Esophagus squamous epithelium (tissue), 5 donors: ENCODE measurements around the gene ESR2. TPM values are rescaled to one million over a fixed set of nuclear protein-coding genes. Genes with fewer than 3 reads are reported as not detected.

Experiments
- DNase-seq: peaks from one replicate; lab custom pipeline; 2025; lab: John Stamatoyannopoulos, UW
- H3K27ac ChIP-seq, 4 donors: fragments of 200-600 bp; sonication (generic); one replicate each; pipeline ENCODE4 v1.5.1; 2016 to 2019; ENCODE audit warnings: mild to moderate bottlenecking in 1 of 4
- H3K27me3 ChIP-seq, 4 donors: fragments of 200-600 bp; sonication (generic); 1 replicate in 3 of 4; 2 replicates in 1 of 4; pipeline versions ENCODE4 v1.5.1 to v1.6.0; 2017 to 2021; ENCODE audit warnings: antibody characterized with exemption in 1 of 4
- H3K36me3 ChIP-seq, 3 donors: fragments of 200-600 bp; sonication (generic); one replicate each; pipeline ENCODE4 v1.5.1; 2016 to 2019
- H3K4me1 ChIP-seq, 3 donors: fragments of 200-600 bp; sonication (generic); one replicate each; pipeline ENCODE4 v1.5.1; 2017 to 2019
- H3K4me3 ChIP-seq, 4 donors: fragments of 200-600 bp; sonication (generic); 1 replicate in 3 of 4; 2 replicates in 1 of 4; pipeline ENCODE4 v1.5.1; 2016 to 2019; ENCODE audit warnings: mild to moderate bottlenecking in 2 of 4, moderate library complexity in 1 of 4
- H3K9me3 ChIP-seq, 3 donors: fragments of 200-600 bp; sonication (generic); one replicate each; pipeline ENCODE4 v1.5.1; 2016 to 2019
- CTCF ChIP-seq, 6 experiments: fragments of 450-650 bp in 4 of 6; fragments of 200-600 bp in 2 of 6; sonication (generic) in 2 of 6; IDR thresholded peaks; one replicate each; pipeline ENCODE4 v1.5.1; 2016 to 2019; ENCODE audit warnings: antibody characterized with exemption in 6 of 6, mild to moderate bottlenecking in 4 of 6, moderate library complexity in 4 of 6
- POLR2A ChIP-seq, 4 donors: fragments of 450-650 bp; IDR thresholded peaks; one replicate each; pipeline ENCODE4 v1.6.1; 2017; ENCODE audit warnings: antibody characterized with exemption in 4 of 4, mild to moderate bottlenecking in 4 of 4, moderate library complexity in 3 of 4
- WGBS, 2 donors: methylation state at CpG; one replicate each; pipeline ENCODE4 v1.1.5; 2018; 5-methylcytosine and 5-hydroxymethylcytosine counted together
- intact Hi-C: fragments of 100-400 bp; cut with DNase I; formaldehyde crosslinking; loops from one replicate; pipeline ENCODE4 v1.15.0; 2022
- total RNA-seq, 4 donors: library from RNA; depleted of rRNA; stranded (reverse); fragments of >200 nt; gene quantifications; one replicate each; pipeline ENCODE4 v1.1.0, GENCODE V29; 2016
- donor health status: DM: yes; HTN: yes; CAD: no.

The ESR2 gene
- total RNA-seq, 4 donors from 2014 or later: 0.29 to 2.7 (median 0.31) TPM; not detected in 1

GRCh38 chr14:64191756-64192155 lies 102.4 kb downstream of the ESR2 start:
- WGBS, 2 donors: 53% methylated on average over 2 of the region's 2 CpGs
- DNase-seq: no peak
- no peak for TF ChIP-seq POLR2A (IDR thresholded peaks at IDR 0.05)
- TF ChIP-seq CTCF (IDR thresholded peaks at IDR 0.05): no peak

GRCh38 chr14:64190974-64191502 lies 103.1 kb downstream of the ESR2 start:
- Histone ChIP-seq H3K9me3 (no peaks in the 10 kb centered on the region), H3K4me1 (peaks cover 0 to 20% (median 6%) of the 10 kb centered on the region in 3 donors), H3K27me3 (no peaks in the 10 kb centered on the region), H3K4me3 (no peak overlapping the region), H3K36me3 (peaks cover 0 to 96% (median 5%) of the 10 kb centered on the region in 3 donors), H3K27ac (no peak overlapping the region)
- intact Hi-C loops: no loop called here
- no peak for DNase-seq
- 90 to 96% methylated on average over 3 of the region's 3 CpGs for WGBS, 2 donors
- TF ChIP-seq CTCF (IDR thresholded peaks at IDR 0.05): no peak
- TF ChIP-seq POLR2A (IDR thresholded peaks at IDR 0.05): no peak

More at GRCh38 chr14:64191756-64192155, 102.4 kb downstream of the ESR2 start:
- Histone ChIP-seq H3K36me3 (peaks cover 0 to 96% (median 5%) of the 10 kb centered on the region in 3 donors), H3K4me3 (no peak overlapping the region), H3K27ac (peak overlapping the region in 1 of 4 donors; percentile 8), H3K9me3 (no peaks in the 10 kb centered on the region), H3K4me1 (peaks cover 0 to 25% (median 6%) of the 10 kb centered on the region in 3 donors), H3K27me3 (no peaks in the 10 kb centered on the region)
- intact Hi-C loops: no loop called here

- 65 to 66% methylated on average over 3 of the region's 3 CpGs for WGBS, 2 donors
- Histone ChIP-seq H3K4me1 (no peaks in the 10 kb centered on the region), H3K27me3 (no peaks in the 10 kb centered on the region), H3K4me3 (no peak overlapping the region), H3K27ac (no peak overlapping the region), H3K36me3 (peaks cover 0 to 96% (median 5%) of the 10 kb centered on the region in 3 donors), H3K9me3 (no peaks in the 10 kb centered on the region)
- intact Hi-C loops: no loop called here
- no peak for DNase-seq
- TF ChIP-seq POLR2A (IDR thresholded peaks at IDR 0.05) (no peak), CTCF (IDR thresholded peaks at IDR 0.05) (no peak)
These were observed 106.8 kb downstream of the ESR2 start for GRCh38 chr14:64187331-64187730.

GRCh38 chr14:64186231-64187129 lies 107.7 kb downstream of the ESR2 start:
- no peak overlapping the region for H3K27ac ChIP-seq
- no peaks in the 10 kb centered on the region for H3K4me1 ChIP-seq
- no peak overlapping the region for H3K4me3 ChIP-seq
- H3K9me3 ChIP-seq: no peaks in the 10 kb centered on the region
- 84 to 92% methylated on average over 12 of the region's 12 CpGs for WGBS, 2 donors
- TF ChIP-seq CTCF (IDR thresholded peaks at IDR 0.05) (no peak), POLR2A (IDR thresholded peaks at IDR 0.05) (no peak)
- DNase-seq: no peak
- H3K36me3 ChIP-seq: peaks cover 0 to 94% (median 5%) of the 10 kb centered on the region in 3 donors
- no peaks in the 10 kb centered on the region for H3K27me3 ChIP-seq
- intact Hi-C loops: no loop called here

- H3K36me3 ChIP-seq: peaks cover 0 to 95% (median 5%) of the 10 kb centered on the region in 3 donors
- H3K27me3 ChIP-seq: no peaks in the 10 kb centered on the region
- H3K4me3 ChIP-seq: no peak overlapping the region
- no peaks in the 10 kb centered on the region for H3K9me3 ChIP-seq
- 69 to 100% methylated on average over 1 of the region's 1 CpG for WGBS, 2 donors
- H3K4me1 ChIP-seq: no peaks in the 10 kb centered on the region
- H3K27ac ChIP-seq: no peak overlapping the region
- intact Hi-C loops: no loop called here
- no peak for DNase-seq
- no peak for TF ChIP-seq CTCF (IDR thresholded peaks at IDR 0.05)
- TF ChIP-seq POLR2A (IDR thresholded peaks at IDR 0.05): no peak
These were observed 109.0 kb downstream of the ESR2 start for GRCh38 chr14:64185184-64185583.
